OCI-LY7 (cell line): ENCODE measurements around the gene PLIN1. TPM values are rescaled to one million over a fixed set of nuclear protein-coding genes. Genes with fewer than 3 reads are reported as not detected.
A peak's percentile ranks its signal among the peaks of the same experiment; 100 is the strongest.

Experiments
- BruUV-seq: library from RNA; stranded (reverse); fragments of 400-500 nt; replicated peaks from 2 replicates; lab custom pipeline; 2021; lab: Mats Ljungman, UMichigan
- CTCF ChIA-PET: fragments of 300-600 bp; sonication (Branson Sonifier 250); formaldehyde crosslinking; loops from one replicate; lab custom pipeline; 2022; ENCODE audit warnings: antibody characterized with exemption; ENCODE audit not compliant: unreplicated experiment; lab: Charles Lee
- POLR2A ChIA-PET: fragments of 300-600 bp; sonication (Branson Sonifier 250); formaldehyde crosslinking; loops from one replicate; lab custom pipeline; 2022; ENCODE audit warnings: antibody characterized with exemption; lab: Charles Lee
- DNase-seq: peaks from one replicate; pipeline ENCODE4 v3.0.0-alpha.2; 2015; ENCODE audit warnings: low spot score
- H2AFZ ChIP-seq: fragments of 200-600 bp; sonication (generic), shearing (Covaris generic); 2 replicates; pipeline ENCODE4 v1.6.1; 2014; ENCODE audit warnings: mild to moderate bottlenecking, antibody characterized with exemption, low read length, moderate library complexity
- H3K27ac ChIP-seq: fragments of 200-600 bp; sonication (generic); 2 replicates; pipeline ENCODE4 v1.5.1; 2014; ENCODE audit warnings: mixed run types, low read depth, mild to moderate bottlenecking, moderate library complexity, low read length, inconsistent platforms; ENCODE audit not compliant: poor library complexity, severe bottlenecking
- H3K36me3 ChIP-seq: fragments of 200-600 bp; sonication (generic); 2 replicates; pipeline ENCODE4 v1.6.1; 2014; ENCODE audit warnings: mild to moderate bottlenecking, antibody characterized with exemption, low read length, moderate library complexity, mixed read lengths; ENCODE audit not compliant: insufficient read depth
- H3K4me1 ChIP-seq: fragments of 200-600 bp; sonication (generic); 2 replicates; pipeline ENCODE4 v1.5.1; 2014; ENCODE audit warnings: mild to moderate bottlenecking, low read length; ENCODE audit not compliant: insufficient read depth, poor library complexity, severe bottlenecking
- H3K4me2 ChIP-seq: fragments of 200-600 bp; sonication (generic); 2 replicates; pipeline ENCODE4 v1.6.1; 2014; ENCODE audit warnings: mild to moderate bottlenecking, low read length
- H3K4me3 ChIP-seq: fragments of 200-600 bp; sonication (generic); 2 replicates; pipeline ENCODE4 v1.5.1; 2014; ENCODE audit warnings: mild to moderate bottlenecking, low read depth, low read length; ENCODE audit not compliant: poor library complexity, severe bottlenecking
- H3K79me2 ChIP-seq: fragments of 200-600 bp; sonication (generic); 2 replicates; pipeline ENCODE4 v1.6.1; 2016; ENCODE audit warnings: low read depth, mild to moderate bottlenecking, low read length, moderate library complexity, mixed read lengths; ENCODE audit not compliant: insufficient read depth
- H3K9me2 ChIP-seq: fragments of 200-600 bp; sonication (generic); 2 replicates; pipeline ENCODE4 v1.6.1; 2016; ENCODE audit warnings: mild to moderate bottlenecking, low read length, mixed read lengths; ENCODE audit not compliant: insufficient read depth
- H3K9me3 ChIP-seq: fragments of 200-600 bp; sonication (generic); 2 replicates; pipeline ENCODE4 v1.6.1; 2014; ENCODE audit warnings: mild to moderate bottlenecking, mixed run types, low read length, mixed read lengths
- H4K20me1 ChIP-seq: fragments of 200-600 bp; sonication (generic); 2 replicates; pipeline ENCODE4 v1.6.1; 2014; ENCODE audit warnings: mild to moderate bottlenecking, antibody characterized with exemption, low read length, moderate library complexity, mixed read lengths; ENCODE audit not compliant: insufficient read depth
- CTCF ChIP-seq: fragments of 200-600 bp; sonication (generic); conservative IDR thresholded peaks from 2 replicates; pipeline ENCODE4 v1.5.1; 2014; ENCODE audit warnings: mild to moderate bottlenecking, antibody characterized with exemption, low read length, moderate library complexity, mixed read lengths
- EZH2phosphoT487 ChIP-seq: fragments of 200-600 bp; sonication (generic); IDR thresholded peaks from 2 replicates; pipeline ENCODE4 v1.6.1; 2018; ENCODE audit warnings: low read depth, borderline replicate concordance, mild to moderate bottlenecking, mixed run types, antibody characterized with exemption, low read length, moderate library complexity, mixed read lengths
- intact Hi-C: fragments of 100-400 bp; cut with micrococcal nuclease; formaldehyde crosslinking; loops from one replicate; pipeline ENCODE4 v1.10.0; 2022; ENCODE audit not compliant: unreplicated experiment
- total RNA-seq, 2 experiments: library from RNA; depleted of rRNA in 1 of 2; stranded (reverse); fragments of >200 nt in 1 of 2; shearing (Covaris generic) in 1 of 2; gene quantifications; 2 replicates each; pipeline ENCODE4 v1.2.3, GENCODE V29; 2014 to 2022

The PLIN1 gene
- total RNA-seq, 2 experiments from 2014 or later = 0.19 TPM; not detected in 1

- intact Hi-C loops = no loop called here
- TF ChIP-seq CTCF (no peak), EZH2phosphoT487 (no peak)
Measured at GRCh38 chr15:89674526-89674925, 4.6 kb downstream of the PLIN1 start.

GRCh38 chr15:89673165-89673512 lies 6.0 kb downstream of the PLIN1 start:
- Histone ChIP-seq H3K9me2 (no peaks in the 10 kb centered on the region), H3K27ac (no peak overlapping the region), H3K4me1 (no peaks in the 10 kb centered on the region), H3K4me3 (no peak overlapping the region), H3K9me3 (no peaks in the 10 kb centered on the region), H3K4me2 (no peak overlapping the region), H4K20me1 (no peaks in the 10 kb centered on the region), H3K79me2 (no peaks in the 10 kb centered on the region), H2AFZ (no peak overlapping the region), H3K36me3 (no peaks in the 10 kb centered on the region)
- intact Hi-C loops = no loop called here
- CTCF ChIA-PET = no interaction called here
- peak; percentile 48 for DNase-seq
- TF ChIP-seq CTCF (peak; percentile 75), EZH2phosphoT487 (no peak)
- POLR2A ChIA-PET = no interaction called here
- no TSS peak for BruUV-seq

More at GRCh38 chr15:89674526-89674925, 4.6 kb downstream of the PLIN1 start:
- no peak for DNase-seq
- H3K9me2 ChIP-seq = no peaks in the 10 kb centered on the region
- no peak overlapping the region for H2AFZ ChIP-seq
- POLR2A ChIA-PET = no interaction called here
- no TSS peak for BruUV-seq
- H3K36me3 ChIP-seq = no peaks in the 10 kb centered on the region
- H3K4me1 ChIP-seq = no peaks in the 10 kb centered on the region
- CTCF ChIA-PET = no interaction called here
- no peaks in the 10 kb centered on the region for H3K9me3 ChIP-seq
- no peaks in the 10 kb centered on the region for H3K79me2 ChIP-seq
- no peaks in the 10 kb centered on the region for H4K20me1 ChIP-seq
- no peak overlapping the region for H3K4me3 ChIP-seq
- no peak overlapping the region for H3K27ac ChIP-seq
- no peak overlapping the region for H3K4me2 ChIP-seq

GRCh38 chr15:89672221-89673164 lies 6.7 kb downstream of the PLIN1 start:
- Histone ChIP-seq H3K9me2 (no peaks in the 10 kb centered on the region), H3K36me3 (no peaks in the 10 kb centered on the region), H2AFZ (no peak overlapping the region), H3K4me3 (no peak overlapping the region), H3K4me1 (no peaks in the 10 kb centered on the region), H3K27ac (no peak overlapping the region), H3K79me2 (no peaks in the 10 kb centered on the region), H3K4me2 (no peak overlapping the region), H3K9me3 (no peaks in the 10 kb centered on the region), H4K20me1 (no peaks in the 10 kb centered on the region)
- DNase-seq = no peak
- TF ChIP-seq EZH2phosphoT487 = no peak
- no peak for TF ChIP-seq CTCF
- ChIA-PET POLR2A (no interaction called here), CTCF (no interaction called here)
- no TSS peak for BruUV-seq
- intact Hi-C loops = no loop called here
